ENCODE results near the gene PRM1.

PRM1 gene

GRCh38 chr16:11280616-11281522, at the start of gene PRM1:
TSS of gene PRM1 (minus strand) at chr16:11281330. CDS start at chr16:11281238, 92 bp downstream.
- no peak for DNase-seq (ENCODE audit: low read depth)

- no peak for DNase-seq (ENCODE audit: low read depth)
These were observed 49.6 kb upstream of the PRM1 start for GRCh38 chr16:11330526-11331237.

GRCh38 chr16:11329891-11330290, 48.8 kb upstream of the PRM1 start:
- DNase-seq (ENCODE audit: low read depth): no peak

- no peak for DNase-seq (ENCODE audit: low read depth)
These were observed 48.0 kb upstream of the PRM1 start for GRCh38 chr16:11329071-11329491.

- no peak for DNase-seq (ENCODE audit: low read depth)
These were observed 47.3 kb upstream of the PRM1 start for GRCh38 chr16:11328172-11329070.

- DNase-seq (ENCODE audit: low read depth): no peak
These were observed 46.4 kb upstream of the PRM1 start for GRCh38 chr16:11327277-11328171.

- DNase-seq (ENCODE audit: low read depth): no peak
These were observed 45.7 kb upstream of the PRM1 start for GRCh38 chr16:11326737-11327276.

- DNase-seq (ENCODE audit: low read depth): no peak
These were observed 45.1 kb upstream of the PRM1 start for GRCh38 chr16:11326084-11326736.

- no peak for DNase-seq (ENCODE audit: low read depth)
These were observed 44.4 kb upstream of the PRM1 start for GRCh38 chr16:11325404-11326083.

GRCh38 chr16:11323551-11324336, 42.6 kb upstream of the PRM1 start:
- DNase-seq (ENCODE audit: low read depth): no peak

GRCh38 chr16:11322823-11323222, 41.7 kb upstream of the PRM1 start:
- DNase-seq (ENCODE audit: low read depth): no peak

GRCh38 chr16:11321662-11322061, 40.5 kb upstream of the PRM1 start:
- DNase-seq (ENCODE audit: low read depth): no peak

- DNase-seq (ENCODE audit: low read depth): no peak
These were observed 39.0 kb upstream of the PRM1 start for GRCh38 chr16:11320170-11320569.

GRCh38 chr16:11319529-11320146, 38.5 kb upstream of the PRM1 start:
- no peak for DNase-seq (ENCODE audit: low read depth)

- no peak for DNase-seq (ENCODE audit: low read depth)
These were observed 37.7 kb upstream of the PRM1 start for GRCh38 chr16:11318817-11319216.

GRCh38 chr16:11316331-11317015, 35.3 kb upstream of the PRM1 start:
- no peak for DNase-seq (ENCODE audit: low read depth)

GRCh38 chr16:11315510-11315909, 34.4 kb upstream of the PRM1 start:
- DNase-seq (ENCODE audit: low read depth): no peak
